Measurements from ENCODE around the gene RSBN1. TPM values are rescaled to one million over a fixed set of nuclear protein-coding genes. Genes with fewer than 3 reads are reported as not detected.
A peak's percentile ranks its signal among the peaks of the same experiment; 100 is the strongest.

The RSBN1 gene
- total RNA-seq, 1 donor from 2014 or later = 11.8 TPM

DNA sequence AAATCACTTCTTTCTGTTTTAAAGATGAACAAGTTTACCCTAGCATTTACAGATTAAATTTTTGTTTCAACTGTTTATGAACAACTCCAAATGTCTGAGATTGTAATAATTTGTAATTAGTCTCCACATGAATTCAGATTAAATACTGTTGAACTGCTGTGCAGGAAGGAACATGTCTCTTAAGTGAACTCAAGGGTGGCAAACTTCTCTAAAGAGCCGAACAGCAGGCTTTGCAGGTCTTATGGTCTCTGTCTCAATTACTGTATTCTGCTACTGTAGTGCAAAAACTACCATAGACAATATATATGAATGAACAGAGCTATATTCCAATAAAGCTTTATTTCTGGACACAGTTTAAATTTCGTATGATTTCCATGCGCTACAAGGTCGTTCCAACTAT, 6.6 kb downstream of the RSBN1 start:
- TF ChIP-seq, protein P1, sequence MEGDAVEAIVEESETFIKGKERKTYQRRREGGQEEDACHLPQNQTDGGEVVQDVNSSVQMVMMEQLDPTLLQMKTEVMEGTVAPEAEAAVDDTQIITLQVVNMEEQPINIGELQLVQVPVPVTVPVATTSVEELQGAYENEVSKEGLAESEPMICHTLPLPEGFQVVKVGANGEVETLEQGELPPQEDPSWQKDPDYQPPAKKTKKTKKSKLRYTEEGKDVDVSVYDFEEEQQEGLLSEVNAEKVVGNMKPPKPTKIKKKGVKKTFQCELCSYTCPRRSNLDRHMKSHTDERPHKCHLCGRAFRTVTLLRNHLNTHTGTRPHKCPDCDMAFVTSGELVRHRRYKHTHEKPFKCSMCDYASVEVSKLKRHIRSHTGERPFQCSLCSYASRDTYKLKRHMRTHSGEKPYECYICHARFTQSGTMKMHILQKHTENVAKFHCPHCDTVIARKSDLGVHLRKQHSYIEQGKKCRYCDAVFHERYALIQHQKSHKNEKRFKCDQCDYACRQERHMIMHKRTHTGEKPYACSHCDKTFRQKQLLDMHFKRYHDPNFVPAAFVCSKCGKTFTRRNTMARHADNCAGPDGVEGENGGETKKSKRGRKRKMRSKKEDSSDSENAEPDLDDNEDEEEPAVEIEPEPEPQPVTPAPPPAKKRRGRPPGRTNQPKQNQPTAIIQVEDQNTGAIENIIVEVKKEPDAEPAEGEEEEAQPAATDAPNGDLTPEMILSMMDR (IDR thresholded peaks at IDR 0.05) = no peak
- Mint-ChIP-seq H3K27me3 (ENCODE audit: low read depth) (no peaks in the 10 kb centered on the region), H3K4me1 (ENCODE audit: low read depth) (peaks cover 54% of the 10 kb centered on the region), H3K4me3 (ENCODE audit: unreplicated experiment) (no peak overlapping the region), H3K36me3 (ENCODE audit: low read depth) (no peaks in the 10 kb centered on the region), H3K27ac (ENCODE audit: unreplicated experiment) (no peak overlapping the region), H3K9me3 (ENCODE audit: low read depth) (no peaks in the 10 kb centered on the region)
- DNase-seq (ENCODE audit: low spot score) = no peak

DNA sequence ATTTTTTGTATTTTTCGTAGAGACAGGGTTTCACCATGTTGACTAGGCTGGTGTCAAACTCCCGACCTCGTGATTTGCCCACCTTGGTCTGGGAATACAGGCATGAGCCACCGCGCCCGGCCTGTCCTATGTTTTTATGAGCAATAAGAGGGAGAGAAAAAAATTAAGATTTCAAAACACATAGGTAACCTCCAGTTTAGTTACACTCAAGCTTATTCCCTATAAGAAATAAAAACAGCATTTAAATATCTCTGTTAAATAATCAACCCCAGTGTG, 7.1 kb downstream of the RSBN1 start:
- TF ChIP-seq, protein P1 (IDR thresholded peaks at IDR 0.05) = no peak
- no peak for DNase-seq (ENCODE audit: low spot score)
- peaks cover 55% of the 10 kb centered on the region for H3K4me1 Mint-ChIP-seq (ENCODE audit: low read depth)
- no peak overlapping the region for H3K27ac Mint-ChIP-seq (ENCODE audit: unreplicated experiment)
- no peaks in the 10 kb centered on the region for H3K27me3 Mint-ChIP-seq (ENCODE audit: low read depth)
- no peak overlapping the region for H3K4me3 Mint-ChIP-seq (ENCODE audit: unreplicated experiment)
- no peaks in the 10 kb centered on the region for H3K9me3 Mint-ChIP-seq (ENCODE audit: low read depth)
- no peaks in the 10 kb centered on the region for H3K36me3 Mint-ChIP-seq (ENCODE audit: low read depth)

DNA sequence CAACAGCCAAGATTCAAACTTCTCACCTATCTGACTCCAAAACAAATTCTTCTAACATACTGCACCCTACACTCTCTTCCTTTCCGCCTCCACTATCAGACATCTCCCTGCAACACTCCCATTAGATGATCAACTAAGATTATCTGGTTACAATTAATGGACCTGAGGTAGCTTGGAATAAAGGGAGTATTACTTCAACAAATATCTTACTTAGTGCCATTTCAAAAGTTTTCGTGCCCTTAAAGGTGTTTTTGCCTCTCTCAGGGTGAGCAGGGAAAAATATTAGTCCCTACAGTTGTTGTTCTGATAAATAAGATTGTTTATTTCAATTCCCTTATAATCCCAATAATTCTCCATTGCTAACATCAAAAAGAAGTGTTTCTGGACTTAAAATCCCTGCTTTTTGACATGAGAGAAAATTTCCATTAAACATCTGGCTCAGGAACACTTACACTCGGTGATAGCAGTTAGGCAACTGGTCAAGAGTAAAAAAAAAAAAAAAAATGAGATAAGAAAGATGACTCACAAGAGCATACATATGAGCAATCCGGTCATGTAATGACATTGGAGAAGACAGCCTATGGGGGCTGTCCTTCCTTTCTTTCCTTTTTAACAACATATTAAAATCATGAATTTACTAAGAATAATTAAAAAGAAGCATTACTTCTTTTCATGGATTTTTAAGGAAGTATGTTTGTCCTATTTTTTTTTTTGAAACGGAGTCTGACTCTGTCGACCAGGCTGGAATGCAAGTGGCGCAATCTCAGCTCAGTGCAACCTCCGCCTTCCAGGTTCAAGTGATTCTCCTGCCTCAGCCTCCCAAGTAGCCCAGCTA, 7.6 kb downstream of the RSBN1 start:
- no peak for DNase-seq (ENCODE audit: low spot score)
- no peaks in the 10 kb centered on the region for H3K36me3 Mint-ChIP-seq (ENCODE audit: low read depth)
- peak overlapping the region; percentile 29 for H3K27ac Mint-ChIP-seq (ENCODE audit: unreplicated experiment)
- no peak overlapping the region for H3K4me3 Mint-ChIP-seq (ENCODE audit: unreplicated experiment)
- no peaks in the 10 kb centered on the region for H3K9me3 Mint-ChIP-seq (ENCODE audit: low read depth)
- H3K4me1 Mint-ChIP-seq (ENCODE audit: low read depth) = peaks cover 53% of the 10 kb centered on the region
- TF ChIP-seq, protein P1 (IDR thresholded peaks at IDR 0.05) = no peak
- no peaks in the 10 kb centered on the region for H3K27me3 Mint-ChIP-seq (ENCODE audit: low read depth)

DNA sequence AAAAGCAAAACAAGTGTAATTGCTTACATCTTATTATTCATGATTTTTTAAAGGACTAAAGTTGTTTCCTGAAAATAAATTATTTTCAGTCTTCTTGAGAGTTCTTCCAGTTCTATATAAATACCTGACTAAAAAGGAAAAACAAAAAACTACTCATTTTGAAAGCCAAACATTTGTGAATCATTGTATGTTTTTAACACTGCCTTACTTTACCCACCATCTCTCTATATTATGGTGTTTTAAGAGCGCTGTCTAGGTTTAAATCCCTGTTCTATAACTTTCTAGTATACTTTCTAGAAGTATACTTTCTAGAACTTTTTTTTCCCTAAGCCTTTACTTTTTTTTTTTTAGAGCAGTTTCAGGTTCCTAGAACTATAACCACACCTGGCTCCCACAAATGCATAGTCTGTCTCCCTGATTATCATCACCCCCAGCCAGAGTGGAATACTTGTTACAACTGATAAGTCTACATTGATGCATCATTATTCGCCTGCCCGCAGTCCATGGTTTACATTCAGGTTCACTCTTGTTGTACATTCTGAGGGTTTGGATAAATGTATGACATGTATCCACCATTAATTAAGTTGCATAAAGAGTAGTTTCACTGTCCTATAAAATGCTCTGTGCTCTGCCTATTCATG, 9.8 kb downstream of the RSBN1 start:
- H3K27ac Mint-ChIP-seq (ENCODE audit: unreplicated experiment) = no peak overlapping the region
- peaks cover 3% of the 10 kb centered on the region for H3K36me3 Mint-ChIP-seq (ENCODE audit: low read depth)
- H3K27me3 Mint-ChIP-seq (ENCODE audit: low read depth) = no peaks in the 10 kb centered on the region
- H3K4me1 Mint-ChIP-seq (ENCODE audit: low read depth) = peaks cover 50% of the 10 kb centered on the region
- TF ChIP-seq, protein P1 (IDR thresholded peaks at IDR 0.05) = no peak
- H3K9me3 Mint-ChIP-seq (ENCODE audit: low read depth) = no peaks in the 10 kb centered on the region
- DNase-seq (ENCODE audit: low spot score) = no peak
- H3K4me3 Mint-ChIP-seq (ENCODE audit: unreplicated experiment) = no peak overlapping the region

DNA sequence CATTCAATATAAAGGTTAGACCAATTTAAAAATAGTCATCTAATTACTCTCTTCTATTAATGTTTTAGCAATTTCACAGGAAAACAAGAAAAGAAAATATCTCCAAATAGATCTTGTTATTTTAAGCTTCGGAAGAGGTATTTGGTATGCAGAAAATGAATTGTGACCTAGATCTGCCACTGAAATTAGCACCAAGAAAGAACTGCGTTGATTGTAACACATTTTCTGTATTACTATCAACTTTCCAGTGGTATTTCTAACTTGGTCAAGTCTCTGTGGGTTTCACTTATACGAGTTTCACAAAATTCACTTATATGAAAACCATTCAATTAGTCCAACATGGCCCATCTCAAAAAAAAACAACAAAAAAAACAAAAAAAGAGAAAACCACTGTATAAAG, 11.8 kb downstream of the RSBN1 start:
- no peak for DNase-seq (ENCODE audit: low spot score)
- TF ChIP-seq, protein P1 (IDR thresholded peaks at IDR 0.05) = no peak
- H3K4me1 Mint-ChIP-seq (ENCODE audit: low read depth) = peaks cover 49% of the 10 kb centered on the region
- H3K36me3 Mint-ChIP-seq (ENCODE audit: low read depth) = peaks cover 10% of the 10 kb centered on the region
- H3K9me3 Mint-ChIP-seq (ENCODE audit: low read depth) = no peaks in the 10 kb centered on the region
- H3K27me3 Mint-ChIP-seq (ENCODE audit: low read depth) = no peaks in the 10 kb centered on the region
- no peak overlapping the region for H3K4me3 Mint-ChIP-seq (ENCODE audit: unreplicated experiment)
- peak overlapping the region; percentile 69 for H3K27ac Mint-ChIP-seq (ENCODE audit: unreplicated experiment)
